Thoracic aorta (tissue), 2 donors: ENCODE results near the gene DPEP3. TPM values are rescaled to one million over a fixed set of nuclear protein-coding genes. Genes with fewer than 3 reads are reported as not detected.

Experiments used
- ATAC-seq: fragments of 150-250 bp; one replicate; pipeline ENCODE4 v1.8.0; 2017; ENCODE audit warnings: low read depth; ENCODE audit not compliant: insufficient number of reproducible peaks, low FRiP score
- DNase-seq: peaks from one replicate; pipeline ENCODE4 v3.0.0-alpha.2; 2020; ENCODE audit warnings: low spot score
- H3K27ac ChIP-seq, 2 donors: fragments of 200-600 bp; sonication (generic); 1 replicate in 1 of 2; 2 replicates in 1 of 2; pipeline ENCODE4 v1.5.1; 2016; ENCODE audit warnings: mild to moderate bottlenecking in 2 of 2, moderate library complexity in 2 of 2
- H3K27me3 ChIP-seq: fragments of 200-600 bp; sonication (generic); replicated peaks from 2 replicates; pipeline ENCODE4 v1.6.0; 2016; ENCODE audit warnings: mild to moderate bottlenecking; ENCODE audit not compliant: insufficient read depth
- H3K36me3 ChIP-seq: fragments of 200-600 bp; sonication (generic); one replicate; pipeline ENCODE4 v1.5.1; 2016
- H3K4me1 ChIP-seq, 2 donors: fragments of 200-600 bp; sonication (generic); 1 replicate in 1 of 2; 2 replicates in 1 of 2; pipeline versions ENCODE4 v1.5.1 to v1.6.0; 2016; ENCODE audit warnings: low read depth in 2 of 2, mild to moderate bottlenecking in 1 of 2; ENCODE audit not compliant: control insufficient read depth in 1 of 2
- H3K4me3 ChIP-seq: fragments of 200-600 bp; sonication (generic); 2 replicates; pipeline ENCODE4 v1.5.1; 2016; ENCODE audit warnings: mild to moderate bottlenecking
- H3K9me3 ChIP-seq: fragments of 200-600 bp; sonication (generic); 2 replicates; pipeline ENCODE4 v1.5.1; 2016
- CTCF ChIP-seq: fragments of 200-600 bp; sonication (generic); IDR thresholded peaks from one replicate; pipeline ENCODE4 v1.5.1; 2019; ENCODE audit warnings: antibody characterized with exemption
- total RNA-seq, 2 donors: library from RNA; depleted of rRNA; stranded (reverse); fragments of >200 nt; gene quantifications; one replicate each; pipeline versions ENCODE4 v1.1.0 to v1.2.3, GENCODE V29; 2016

The DPEP3 gene
- total RNA-seq, 2 donors from 2014 or later, result not detected

GRCh38 chr16:67990018-67990386 lies 9.7 kb upstream of the DPEP3 start:
- no peak for TF ChIP-seq CTCF
- Histone ChIP-seq H3K36me3 (no peaks in the 10 kb centered on the region), H3K4me3 (no peak overlapping the region), H3K9me3 (no peaks in the 10 kb centered on the region), H3K27ac (no peak overlapping the region), H3K4me1 (peaks cover 6 to 10% of the 10 kb centered on the region in 2 donors), H3K27me3 (no peaks in the 10 kb centered on the region)
- DNase-seq (no peak), ATAC-seq (no peak)

- Histone ChIP-seq H3K4me3 (no peak overlapping the region), H3K27ac (no peak overlapping the region), H3K36me3 (no peaks in the 10 kb centered on the region), H3K9me3 (no peaks in the 10 kb centered on the region), H3K4me1 (peaks cover 6 to 10% of the 10 kb centered on the region in 2 donors), H3K27me3 (no peaks in the 10 kb centered on the region)
- ATAC-seq (no peak), DNase-seq (no peak)
- no peak for TF ChIP-seq CTCF
These were observed 9.2 kb upstream of the DPEP3 start for GRCh38 chr16:67989322-67990017.

GRCh38 chr16:67988675-67989074 lies 8.4 kb upstream of the DPEP3 start:
- TF ChIP-seq CTCF, result no peak
- Histone ChIP-seq H3K27ac (no peak overlapping the region), H3K27me3 (no peaks in the 10 kb centered on the region), H3K4me3 (no peak overlapping the region), H3K4me1 (peaks cover 6 to 8% of the 10 kb centered on the region in 2 donors), H3K36me3 (no peaks in the 10 kb centered on the region), H3K9me3 (no peaks in the 10 kb centered on the region)
- no peak for DNase-seq
- no peak for ATAC-seq

GRCh38 chr16:67987460-67988160 lies 7.3 kb upstream of the DPEP3 start:
- ATAC-seq, result no peak
- no peak for TF ChIP-seq CTCF
- H3K27me3 ChIP-seq, result no peaks in the 10 kb centered on the region
- no peaks in the 10 kb centered on the region for H3K4me1 ChIP-seq
- H3K27ac ChIP-seq, result no peak overlapping the region
- no peaks in the 10 kb centered on the region for H3K36me3 ChIP-seq
- no peaks in the 10 kb centered on the region for H3K9me3 ChIP-seq
- H3K4me3 ChIP-seq, result no peak overlapping the region
- no peak for DNase-seq

- no peak for DNase-seq
- Histone ChIP-seq H3K27me3 (no peaks in the 10 kb centered on the region), H3K27ac (no peak overlapping the region), H3K4me3 (no peak overlapping the region), H3K36me3 (no peaks in the 10 kb centered on the region), H3K9me3 (no peaks in the 10 kb centered on the region), H3K4me1 (no peaks in the 10 kb centered on the region)
- no peak for ATAC-seq
- no peak for TF ChIP-seq CTCF
These were observed 6.7 kb upstream of the DPEP3 start for GRCh38 chr16:67986949-67987348.
